Measurements from ENCODE around the gene POLR3A. TPM values are rescaled to one million over a fixed set of nuclear protein-coding genes. Genes with fewer than 3 reads are reported as not detected.

POLR3A gene
- total and polyA plus RNA-seq, 5 donors, result 3.9 to 10.2 (median 8.7) TPM

DNA sequence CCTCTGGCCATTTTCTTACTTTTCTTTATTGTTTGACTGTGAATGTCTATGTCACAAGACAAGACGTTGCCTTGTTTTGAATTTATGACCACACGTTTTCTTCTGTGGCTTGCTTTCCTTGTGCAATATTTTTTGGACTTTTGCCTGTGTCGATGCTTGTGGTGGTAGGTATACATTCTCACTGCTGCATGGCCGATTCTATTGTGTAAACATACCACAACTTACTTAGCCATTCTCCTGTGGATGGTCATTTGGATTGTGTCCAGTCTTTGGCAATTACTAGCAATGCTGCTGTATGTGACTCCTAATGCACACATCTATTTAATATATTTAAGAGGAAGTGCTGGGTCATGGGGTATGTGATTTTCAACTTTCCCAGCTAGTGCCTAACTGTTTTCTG, 84.8 kb downstream of the POLR3A start:
- 64% methylated on average over 4 of the region's 4 CpGs for WGBS
- intact Hi-C loops (cut with DNase I), result no loop called here

DNA sequence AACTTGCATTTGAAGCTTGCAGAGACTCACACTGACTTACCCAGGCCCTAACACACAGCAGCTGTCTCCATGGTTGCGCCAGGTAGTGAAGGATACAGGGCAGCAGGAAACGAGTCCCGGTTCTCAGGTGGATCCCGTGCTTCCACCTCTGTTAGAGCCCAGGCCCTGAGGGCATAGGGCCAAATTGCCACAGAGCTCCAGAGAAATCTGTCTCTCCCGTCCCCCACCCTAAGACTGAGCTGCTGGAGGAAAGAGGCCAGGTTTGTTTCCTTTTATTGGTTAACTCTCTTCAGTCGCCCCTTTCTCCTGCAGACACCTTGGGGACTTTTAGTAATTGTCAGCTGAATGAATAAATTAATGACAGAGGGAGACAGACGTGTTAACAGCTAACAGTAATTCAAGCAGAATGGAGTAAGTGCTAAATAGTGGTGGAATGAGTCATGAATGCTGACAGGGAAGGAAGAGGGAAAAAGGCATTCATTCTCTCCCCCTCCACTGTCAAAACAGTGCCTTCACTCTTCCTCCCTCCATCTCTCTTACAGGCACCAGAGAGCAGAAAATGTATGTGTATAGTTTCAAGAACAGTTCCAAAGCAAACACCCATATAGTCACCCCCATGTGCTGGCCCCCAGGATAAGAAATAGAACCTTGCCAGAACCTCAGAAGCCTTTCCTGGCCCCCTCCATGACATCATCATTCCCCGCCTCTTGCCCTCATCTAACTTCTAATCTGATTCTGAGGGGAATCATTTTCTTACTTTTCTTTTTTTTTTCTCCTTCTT, 86.0 kb downstream of the POLR3A start:
- WGBS, result 45% methylated on average over 8 of the region's 8 CpGs
- ATAC-seq (peak; percentile 69 to 74), DNase-seq (no peak)
- intact Hi-C loops (cut with DNase I), result no loop called here
- Histone ChIP-seq H3K4me1 (ENCODE audit: control insufficient read depth, insufficient read depth, low read length) (peaks cover 5% of the 10 kb centered on the region), H3K27ac (ENCODE audit: low read length) (no peak overlapping the region), H3K4me3 (ENCODE audit: low read length) (no peak overlapping the region), H3K9me3 (ENCODE audit: control insufficient read depth, low read length) (no peaks in the 10 kb centered on the region), H3K27me3 (ENCODE audit: control insufficient read depth, insufficient read depth) (no peaks in the 10 kb centered on the region)

More for the DNA sequence above, 84.8 kb downstream of the POLR3A start:
- Histone ChIP-seq H3K4me1 (ENCODE audit: control insufficient read depth, insufficient read depth, low read length) (peaks cover 5% of the 10 kb centered on the region), H3K27ac (ENCODE audit: low read length) (no peak overlapping the region), H3K27me3 (ENCODE audit: control insufficient read depth, insufficient read depth) (no peaks in the 10 kb centered on the region), H3K4me3 (ENCODE audit: low read length) (no peak overlapping the region), H3K9me3 (ENCODE audit: control insufficient read depth, low read length) (no peaks in the 10 kb centered on the region)
- DNase-seq (no peak), ATAC-seq (no peak)

GRCh38 chr10:77941790-77942189, 87.5 kb downstream of the POLR3A start:
- H3K4me1 ChIP-seq (ENCODE audit: control insufficient read depth, insufficient read depth, low read length), result peaks cover 5% of the 10 kb centered on the region
- WGBS, result 91% methylated on average over 6 of the region's 6 CpGs
- H3K4me3 ChIP-seq (ENCODE audit: low read length), result no peak overlapping the region
- intact Hi-C loops (cut with DNase I), result no loop called here
- no peaks in the 10 kb centered on the region for H3K9me3 ChIP-seq (ENCODE audit: control insufficient read depth, low read length)
- no peak overlapping the region for H3K27ac ChIP-seq (ENCODE audit: low read length)
- no peaks in the 10 kb centered on the region for H3K27me3 ChIP-seq (ENCODE audit: control insufficient read depth, insufficient read depth)
- ATAC-seq, result no peak
- no peak for DNase-seq

DNA sequence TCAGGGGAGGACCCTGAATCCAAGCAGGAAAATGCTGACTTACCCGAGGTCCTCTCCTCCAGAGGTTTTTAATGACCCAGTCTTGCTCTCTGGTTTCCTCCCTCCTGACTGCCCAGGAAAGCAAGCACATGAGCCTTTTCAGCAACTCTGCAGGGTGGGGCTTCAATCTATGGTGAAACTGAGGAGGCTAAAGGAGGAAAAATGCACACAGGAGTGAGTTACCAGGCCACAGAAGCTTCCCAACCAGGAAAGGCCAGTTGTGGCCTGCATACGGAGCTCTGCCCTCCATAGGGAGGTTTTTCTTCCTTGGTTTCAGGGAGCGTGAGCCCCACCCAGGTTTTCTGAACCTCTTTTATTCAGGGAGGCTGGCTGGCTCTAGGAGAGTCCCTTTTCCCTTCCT, 88.7 kb downstream of the POLR3A start:
- Histone ChIP-seq H3K27ac (ENCODE audit: low read length) (no peak overlapping the region), H3K27me3 (ENCODE audit: control insufficient read depth, insufficient read depth) (no peaks in the 10 kb centered on the region), H3K4me3 (ENCODE audit: low read length) (no peak overlapping the region), H3K9me3 (ENCODE audit: control insufficient read depth, low read length) (no peaks in the 10 kb centered on the region), H3K4me1 (ENCODE audit: control insufficient read depth, insufficient read depth, low read length) (peaks cover 5% of the 10 kb centered on the region)
- intact Hi-C loops (cut with DNase I), result no loop called here
- ATAC-seq, result no peak
- DNase-seq, result no peak
- WGBS, result 79% methylated on average over 3 of the region's 3 CpGs

GRCh38 chr10:77940225-77940624, 89.1 kb downstream of the POLR3A start:
- H3K27ac ChIP-seq (ENCODE audit: low read length), result no peak overlapping the region
- no peaks in the 10 kb centered on the region for H3K27me3 ChIP-seq (ENCODE audit: control insufficient read depth, insufficient read depth)
- intact Hi-C loops (cut with DNase I), result no loop called here
- H3K4me1 ChIP-seq (ENCODE audit: control insufficient read depth, insufficient read depth, low read length), result peaks cover 5% of the 10 kb centered on the region
- DNase-seq (no peak), ATAC-seq (no peak)
- no peaks in the 10 kb centered on the region for H3K9me3 ChIP-seq (ENCODE audit: control insufficient read depth, low read length)
- no peak overlapping the region for H3K4me3 ChIP-seq (ENCODE audit: low read length)
- WGBS, result 95% methylated on average over 2 of the region's 2 CpGs

DNA sequence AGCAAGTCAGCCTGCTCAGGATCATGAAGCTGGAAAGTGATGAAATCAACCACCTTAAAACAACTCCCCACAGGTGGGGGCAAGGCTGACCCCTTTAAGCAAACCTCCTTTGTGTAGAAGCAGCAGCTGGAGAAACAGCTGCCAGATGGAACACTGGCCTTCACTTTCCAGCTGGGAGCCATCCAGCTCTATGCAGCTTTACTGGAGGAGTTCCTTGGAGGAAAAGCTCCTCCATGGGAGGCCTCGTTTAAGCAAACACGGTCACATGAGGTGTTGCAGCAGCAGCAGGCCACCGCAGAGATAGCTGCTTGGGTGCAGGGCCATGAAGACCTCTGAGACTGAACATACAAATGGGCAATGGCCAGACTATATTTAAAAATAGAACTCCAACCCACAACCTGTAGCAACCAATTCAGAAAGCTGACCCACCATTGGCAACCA, 89.7 kb downstream of the POLR3A start:
- Histone ChIP-seq H3K27me3 (ENCODE audit: control insufficient read depth, insufficient read depth) (no peaks in the 10 kb centered on the region), H3K4me3 (ENCODE audit: low read length) (no peak overlapping the region), H3K9me3 (ENCODE audit: control insufficient read depth, low read length) (no peaks in the 10 kb centered on the region), H3K27ac (ENCODE audit: low read length) (no peak overlapping the region), H3K4me1 (ENCODE audit: control insufficient read depth, insufficient read depth, low read length) (peaks cover 5% of the 10 kb centered on the region)
- ATAC-seq (peak in 1 of 2 donors; percentile 57), DNase-seq (peak in 2 of 3 donors; percentile 38 to 65)
- intact Hi-C loops (cut with DNase I), result no loop called here
- 18% methylated on average over 3 of the region's 3 CpGs for WGBS

- Histone ChIP-seq H3K4me3 (ENCODE audit: low read length) (no peak overlapping the region), H3K27ac (ENCODE audit: low read length) (no peak overlapping the region), H3K9me3 (ENCODE audit: control insufficient read depth, low read length) (no peaks in the 10 kb centered on the region), H3K4me1 (ENCODE audit: control insufficient read depth, insufficient read depth, low read length) (peaks cover 5% of the 10 kb centered on the region), H3K27me3 (ENCODE audit: control insufficient read depth, insufficient read depth) (no peaks in the 10 kb centered on the region)
- 78% methylated on average over 3 of the region's 3 CpGs for WGBS
- no peak for ATAC-seq
- DNase-seq, result no peak
- intact Hi-C loops (cut with DNase I), result no loop called here
Measured at GRCh38 chr10:77936697-77937567, 92.4 kb downstream of the POLR3A start.

DNA sequence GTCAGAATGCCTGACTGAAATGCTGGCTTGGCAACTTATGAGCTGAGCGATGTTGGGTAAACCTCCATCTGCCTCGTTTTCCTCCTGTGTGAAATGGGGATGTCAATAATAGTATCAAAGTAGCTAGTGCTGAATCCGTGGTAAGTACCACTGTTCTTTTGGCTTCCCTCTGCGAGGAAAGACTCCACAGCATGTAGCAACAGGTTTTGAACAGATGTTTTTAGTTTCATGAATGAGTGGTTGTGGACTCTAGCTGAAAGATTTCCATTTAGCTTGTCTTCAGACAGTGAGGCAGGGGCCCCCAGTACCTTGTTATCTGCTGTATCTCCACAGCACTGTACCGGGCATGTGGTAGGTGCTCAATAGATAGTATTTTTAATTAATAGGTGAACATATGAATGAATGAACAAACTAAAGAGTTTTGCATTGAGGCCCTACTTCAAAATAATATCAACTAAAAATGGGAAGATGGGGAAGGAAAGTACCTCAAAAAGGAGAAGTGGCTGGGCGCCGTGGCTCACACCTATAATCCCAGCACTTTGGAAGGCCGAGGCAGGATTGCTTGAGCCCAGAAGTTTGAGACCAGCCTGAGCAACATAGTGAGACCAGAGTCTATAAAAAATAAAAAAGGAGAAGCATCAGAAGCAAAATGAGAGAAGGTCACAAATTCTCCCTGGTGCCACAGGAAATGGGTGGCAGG, 97.1 kb downstream of the POLR3A start:
- no peaks in the 10 kb centered on the region for H3K9me3 ChIP-seq (ENCODE audit: control insufficient read depth, low read length)
- H3K4me3 ChIP-seq (ENCODE audit: low read length), result no peak overlapping the region
- WGBS, result 82% methylated on average over 8 of the region's 8 CpGs
- no peaks in the 10 kb centered on the region for H3K27me3 ChIP-seq (ENCODE audit: control insufficient read depth, insufficient read depth)
- no peak for DNase-seq
- ATAC-seq, result no peak
- H3K4me1 ChIP-seq (ENCODE audit: control insufficient read depth, insufficient read depth, low read length), result no peaks in the 10 kb centered on the region
- intact Hi-C loops (cut with DNase I), result no loop called here
- no peak overlapping the region for H3K27ac ChIP-seq (ENCODE audit: low read length)

GRCh38 chr10:77927402-77928246, 101.7 kb downstream of the POLR3A start:
- ATAC-seq (no peak), DNase-seq (no peak)
- Histone ChIP-seq H3K4me1 (ENCODE audit: control insufficient read depth, insufficient read depth, low read length) (peaks cover 4% of the 10 kb centered on the region), H3K27me3 (ENCODE audit: control insufficient read depth, insufficient read depth) (no peaks in the 10 kb centered on the region), H3K4me3 (ENCODE audit: low read length) (peak overlapping the region; percentile 92), H3K27ac (ENCODE audit: low read length) (no peak overlapping the region), H3K9me3 (ENCODE audit: control insufficient read depth, low read length) (no peaks in the 10 kb centered on the region)
- intact Hi-C loops (cut with DNase I), result loop anchor here in 1 of 4 donors (5.0 kb wide), 1 partner anchor 75 kb away; no protein-coding TSS in a partner anchor
- 20% methylated on average over 20 of the region's 20 CpGs for WGBS

All from right cardiac atrium (tissue), 5 donors.